ENCODE measurements around the gene SLC17A8. TPM values are rescaled to one million over a fixed set of nuclear protein-coding genes. Genes with fewer than 3 reads are reported as not detected.

The SLC17A8 gene
- total RNA-seq, 2 donors from 2014 or later, result not detected

DNA sequence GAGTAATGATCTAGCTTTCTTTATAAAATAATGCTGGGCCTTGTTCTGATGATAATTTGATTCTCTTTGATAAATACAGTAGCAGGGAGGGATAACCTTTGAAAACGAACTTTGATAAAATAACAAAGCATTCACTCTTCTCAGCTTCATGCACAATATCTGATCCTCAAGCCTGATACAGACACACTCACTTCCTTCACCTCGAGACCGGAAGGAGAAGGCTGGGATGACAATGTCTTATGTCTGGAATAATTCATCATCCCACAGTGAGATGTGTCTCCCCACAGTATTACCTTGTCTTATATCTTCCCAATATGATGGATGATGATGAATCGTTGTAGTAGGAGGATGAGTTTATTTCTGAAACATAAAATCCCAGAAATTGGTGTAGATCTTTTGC lies 101.3 kb downstream of the SLC17A8 start:
- intact Hi-C loops (cut with DNase I), result no loop called here
- no peak for DNase-seq (ENCODE audit: low spot score)

DNA sequence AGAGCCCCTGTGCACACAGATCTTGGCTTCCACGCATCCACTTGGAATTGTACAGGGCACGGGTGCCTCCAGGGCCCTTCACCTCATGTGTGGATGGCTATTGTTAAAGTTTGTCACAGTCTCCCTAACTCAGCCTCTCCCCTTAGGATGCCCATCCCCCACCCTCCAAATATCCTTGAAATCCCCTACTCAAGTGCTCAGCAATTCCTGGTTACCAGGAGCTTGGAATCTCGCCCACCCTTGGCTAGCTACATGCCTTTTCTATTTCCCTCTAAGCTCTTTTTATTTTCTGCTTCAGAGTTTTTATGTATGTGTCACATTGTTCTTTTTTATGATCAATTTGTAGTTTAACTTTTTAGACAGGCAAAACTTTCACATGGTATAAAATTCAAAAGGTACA lies 103.8 kb downstream of the SLC17A8 start:
- no peak for DNase-seq (ENCODE audit: low spot score)
- intact Hi-C loops (cut with DNase I), result no loop called here

DNA sequence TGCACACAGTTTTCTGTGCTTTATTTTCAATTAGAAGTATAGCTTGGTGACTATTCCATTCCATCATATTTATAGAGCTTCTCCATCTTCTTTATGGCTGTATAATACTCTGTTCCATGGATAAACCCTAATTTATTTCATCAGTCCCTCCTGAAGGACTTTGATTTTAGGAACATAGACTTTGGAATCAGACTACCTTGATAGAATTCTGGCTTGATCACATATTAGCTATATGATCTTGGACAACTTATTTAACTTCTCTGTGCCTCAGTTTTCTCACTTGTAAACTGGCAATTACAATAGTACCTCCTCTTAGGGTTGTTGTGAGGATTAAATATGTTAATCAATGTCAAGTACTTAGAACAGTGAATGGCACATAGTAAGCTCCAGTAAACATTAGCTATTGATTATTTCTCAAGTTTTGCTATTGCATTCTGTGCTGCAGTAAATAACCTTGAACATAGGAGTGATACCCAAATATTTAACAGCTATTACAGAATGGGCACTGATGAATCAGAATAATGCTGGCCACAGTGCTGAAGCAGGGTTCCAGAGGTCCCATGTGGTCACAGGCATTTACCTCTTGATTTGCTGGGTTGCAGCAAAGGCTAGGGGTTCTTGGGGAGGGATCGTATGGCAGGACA lies 104.6 kb downstream of the SLC17A8 start:
- DNase-seq (ENCODE audit: low spot score), result no peak
- intact Hi-C loops (cut with DNase I), result no loop called here

DNA sequence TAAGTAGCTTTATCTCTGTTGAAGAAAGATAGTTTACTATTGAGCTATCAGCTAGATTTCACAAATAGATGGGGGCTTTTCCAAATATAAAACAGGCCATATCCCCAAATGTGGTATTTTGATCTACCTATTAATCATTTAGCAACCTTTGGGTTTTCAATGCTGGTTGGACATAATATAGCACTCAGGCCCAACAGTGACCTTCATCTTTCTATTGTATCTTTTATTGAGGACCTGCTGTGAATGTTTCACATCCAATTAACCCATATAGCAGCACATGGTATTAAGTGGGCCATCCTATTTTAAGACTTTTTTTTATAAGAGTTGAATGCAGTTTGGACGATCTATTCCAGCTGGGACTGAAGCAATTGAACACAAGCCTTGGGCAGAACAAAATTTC lies 106.8 kb downstream of the SLC17A8 start:
- no peak for DNase-seq (ENCODE audit: low spot score)
- intact Hi-C loops (cut with DNase I), result no loop called here

DNA sequence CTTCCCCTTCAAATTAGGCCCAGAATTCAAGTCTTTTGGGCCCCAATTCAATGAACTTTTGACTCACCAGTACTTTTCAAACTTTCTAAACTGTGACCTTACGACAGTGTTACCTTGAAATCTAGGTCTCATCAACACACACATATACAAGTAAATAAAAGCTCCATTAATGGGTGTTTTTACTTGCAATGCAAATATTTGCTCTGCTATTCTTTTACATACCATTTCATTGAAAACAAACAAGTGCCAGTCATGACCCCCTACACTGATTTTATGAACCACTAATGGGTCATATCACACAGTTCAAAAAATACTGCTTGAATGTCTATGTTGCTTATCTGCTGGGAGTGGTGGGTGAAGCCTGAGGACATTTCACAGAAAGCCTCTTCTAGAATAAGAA lies 107.7 kb downstream of the SLC17A8 start:
- intact Hi-C loops (cut with DNase I), result no loop called here
- no peak for DNase-seq (ENCODE audit: low spot score)

DNA sequence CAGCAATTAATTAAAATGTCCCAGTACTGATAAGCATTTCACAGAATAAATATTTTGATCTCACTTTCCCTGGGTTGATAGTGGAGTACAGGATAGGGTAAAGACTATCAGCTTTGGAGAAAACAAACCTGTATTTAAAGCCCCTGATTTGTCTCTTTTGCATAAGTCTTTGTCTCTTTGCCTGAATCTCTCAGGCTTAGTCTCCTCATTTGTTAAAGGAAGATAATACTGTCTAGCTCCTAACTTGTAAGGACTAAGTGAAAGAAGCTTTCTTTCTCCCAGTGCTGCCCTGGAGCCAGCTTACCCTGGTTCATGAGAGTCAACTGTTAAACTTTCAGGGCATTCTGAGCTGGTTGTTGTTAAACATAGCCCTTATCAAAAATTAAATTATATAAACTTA lies 111.3 kb downstream of the SLC17A8 start:
- intact Hi-C loops (cut with DNase I), result no loop called here
- no peak for DNase-seq (ENCODE audit: low spot score)

Other genes starting within 250 kb of the SLC17A8 start
- gene BLTP3B, start 214.2 kb upstream of the SLC17A8 start, total RNA-seq, result 10 to 100 TPM; 45.0 to 88.6 TPM
- gene ACTR6, start 156.3 kb upstream of the SLC17A8 start, total RNA-seq, result 10 to 100 TPM; 26.5 to 32.8 TPM
- gene DEPDC4, start 90.0 kb upstream of the SLC17A8 start, total RNA-seq, result under 1 TPM in 1 of 2 donors, not detected in 1; 0.48 TPM
- gene SCYL2, start 89.9 kb upstream of the SLC17A8 start, total RNA-seq, result 10 to 100 TPM; 40.4 to 55.1 TPM
- under 1 TPM in 1 of 2 donors, not detected in 1; 0.93 TPM for gene NR1H4, start 116.8 kb downstream of the SLC17A8 start, total RNA-seq
- 1 to 10 TPM; 6.9 to 9.5 TPM for gene GAS2L3, start 216.6 kb downstream of the SLC17A8 start, total RNA-seq